H9 (cell line): ENCODE measurements around the gene KCNE1. TPM values are rescaled to one million over a fixed set of nuclear protein-coding genes. Genes with fewer than 3 reads are reported as not detected.

Experiments used
- DNase-seq: peaks from one replicate; pipeline ENCODE4 v3.0.0-alpha.2; 2017
- H2AFZ ChIP-seq: one replicate; pipeline ENCODE4 v1.6.1; 2013; ENCODE audit warnings: mild to moderate bottlenecking, low read length, control low read depth, moderate library complexity
- H2AK5ac ChIP-seq: 2 replicates; pipeline ENCODE4 v1.6.1; 2013; ENCODE audit warnings: low read length, control low read depth, mixed read lengths; ENCODE audit not compliant: insufficient read length
- H2BK120ac ChIP-seq: one replicate; pipeline ENCODE4 v1.6.1; 2013; ENCODE audit warnings: low read depth, mild to moderate bottlenecking, low read length, control low read depth, inconsistent platforms; ENCODE audit not compliant: poor library complexity, severe bottlenecking
- H2BK12ac ChIP-seq: 2 replicates; pipeline ENCODE4 v1.6.1; 2013; ENCODE audit warnings: low read length, control low read depth, mixed read lengths, low read depth; ENCODE audit not compliant: insufficient read length
- H2BK15ac ChIP-seq: 2 replicates; pipeline ENCODE4 v1.6.1; 2013; ENCODE audit warnings: low read depth, low read length, control low read depth
- H2BK20ac ChIP-seq: one replicate; pipeline ENCODE4 v1.6.1; 2013; ENCODE audit warnings: low read depth, mild to moderate bottlenecking, low read length, control low read depth, inconsistent platforms; ENCODE audit not compliant: poor library complexity, severe bottlenecking
- H2BK5ac ChIP-seq: 2 replicates; pipeline ENCODE4 v1.6.1; 2013; ENCODE audit warnings: low read length, control low read depth, mixed read lengths; ENCODE audit not compliant: insufficient read length
- H3K14ac ChIP-seq: 2 replicates; pipeline ENCODE4 v1.6.1; 2013; ENCODE audit warnings: low read length, control low read depth; ENCODE audit not compliant: insufficient read depth
- H3K18ac ChIP-seq: 2 replicates; pipeline ENCODE4 v1.6.1; 2013; ENCODE audit warnings: low read depth, mild to moderate bottlenecking, mixed read lengths, low read length, control low read depth; ENCODE audit not compliant: insufficient read length
- H3K23ac ChIP-seq: 2 replicates; pipeline ENCODE4 v1.6.1; 2013; ENCODE audit warnings: low read length, control low read depth, mixed read lengths, low read depth; ENCODE audit not compliant: insufficient read length
- H3K23me2 ChIP-seq: 2 replicates; pipeline ENCODE4 v1.6.1; 2013; ENCODE audit warnings: low read depth, mild to moderate bottlenecking, mixed read lengths, low read length, control low read depth; ENCODE audit not compliant: insufficient read length, poor library complexity, severe bottlenecking
- H3K27ac ChIP-seq: 2 replicates; pipeline ENCODE4 v1.5.1; 2013; ENCODE audit warnings: low read length, control low read depth, mixed read lengths, low read depth; ENCODE audit not compliant: insufficient read length
- H3K27me3 ChIP-seq: 2 replicates; pipeline ENCODE4 v1.6.1; 2013; ENCODE audit warnings: low read length, control low read depth, inconsistent platforms; ENCODE audit not compliant: insufficient read depth
- H3K4ac ChIP-seq: 2 replicates; pipeline ENCODE4 v1.6.1; 2013; ENCODE audit warnings: low read depth, mild to moderate bottlenecking, control low read depth, inconsistent platforms, low read length, moderate library complexity
- H3K4me1 ChIP-seq: 2 replicates; pipeline ENCODE4 v1.6.1; 2013; ENCODE audit warnings: low read length, control low read depth, inconsistent platforms; ENCODE audit not compliant: insufficient read depth
- H3K4me2 ChIP-seq: 2 replicates; pipeline ENCODE4 v1.6.1; 2013; ENCODE audit warnings: low read length, control low read depth, mixed read lengths; ENCODE audit not compliant: insufficient read length, insufficient read depth
- H3K56ac ChIP-seq: 2 replicates; pipeline ENCODE4 v1.6.1; 2013; ENCODE audit warnings: low read depth, mild to moderate bottlenecking, mixed read lengths, low read length, control low read depth; ENCODE audit not compliant: insufficient read length
- H3K79me1 ChIP-seq: 2 replicates; pipeline ENCODE4 v1.6.1; 2013; ENCODE audit warnings: low read depth, mild to moderate bottlenecking, moderate library complexity, low read length, control low read depth, inconsistent platforms; ENCODE audit not compliant: insufficient read depth, poor library complexity, severe bottlenecking
- H3K79me2 ChIP-seq: 2 replicates; pipeline ENCODE4 v1.6.1; 2013; ENCODE audit warnings: low read length, control low read depth, inconsistent platforms; ENCODE audit not compliant: insufficient read depth
- H3K9ac ChIP-seq: 2 replicates; pipeline ENCODE4 v1.6.1; 2013; ENCODE audit warnings: low read length, control low read depth, mixed read lengths; ENCODE audit not compliant: insufficient read length; ENCODE audit errors: extremely low read depth
- H3K9me3 ChIP-seq: one replicate; pipeline ENCODE4 v1.6.1; 2013; ENCODE audit warnings: low read depth, low read length, inconsistent platforms; ENCODE audit not compliant: control insufficient read depth
- H3T11ph ChIP-seq: one replicate; pipeline ENCODE4 v1.6.1; 2013; ENCODE audit warnings: mild to moderate bottlenecking, low read length, control low read depth, inconsistent platforms
- H4K20me1 ChIP-seq: one replicate; pipeline ENCODE4 v1.6.1; 2013; ENCODE audit not compliant: control insufficient read depth, insufficient read length, insufficient read depth
- H4K5ac ChIP-seq: 2 replicates; pipeline ENCODE4 v1.6.1; 2013; ENCODE audit warnings: low read depth, mild to moderate bottlenecking, mixed read lengths, low read length, control low read depth; ENCODE audit not compliant: insufficient read length
- H4K8ac ChIP-seq: replicated peaks from 2 replicates; pipeline ENCODE4 v1.6.1; 2013; ENCODE audit warnings: low read length, control low read depth, mixed read lengths, low read depth; ENCODE audit not compliant: insufficient read length
- H4K91ac ChIP-seq: 2 replicates; pipeline ENCODE4 v1.6.1; 2013; ENCODE audit warnings: low read depth, mild to moderate bottlenecking, moderate library complexity, mixed read lengths, low read length, control low read depth; ENCODE audit not compliant: insufficient read length
- H3K27ac Mint-ChIP-seq, 3 experiments: 2 replicates in 2 of 3; 3 replicates in 1 of 3; pipeline ENCODE4 v1.8.0; 2020 to 2021; ENCODE audit warnings: mixed read lengths in 3 of 3, mild to moderate bottlenecking in 1 of 3, moderate library complexity in 1 of 3
- H3K27me3 Mint-ChIP-seq: 2 replicates; pipeline ENCODE4 v1.8.0; 2021; ENCODE audit warnings: low read depth, mild to moderate bottlenecking, moderate library complexity, mixed read lengths
- H3K36me3 Mint-ChIP-seq, 3 experiments: 2 replicates in 2 of 3; 3 replicates in 1 of 3; pipeline ENCODE4 v1.8.0; 2020 to 2021; ENCODE audit warnings: low read depth in 3 of 3, mixed read lengths in 3 of 3; ENCODE audit not compliant: insufficient read depth in 1 of 3
- H3K4me1 Mint-ChIP-seq, 2 experiments: 2 replicates each; pipeline ENCODE4 v1.8.0; 2020; ENCODE audit warnings: mixed read lengths in 2 of 2
- H3K4me3 Mint-ChIP-seq, 2 experiments: 2 replicates in 1 of 2; 3 replicates in 1 of 2; pipeline ENCODE4 v1.8.0; 2020 to 2021; ENCODE audit warnings: mild to moderate bottlenecking in 2 of 2, mixed read lengths in 2 of 2, moderate library complexity in 1 of 2
- H3K9me3 Mint-ChIP-seq, 2 experiments: 2 replicates in 1 of 2; 3 replicates in 1 of 2; pipeline ENCODE4 v1.8.0; 2020; ENCODE audit warnings: mild to moderate bottlenecking in 2 of 2, mixed read lengths in 2 of 2, moderate library complexity in 1 of 2
- WGBS: extraction: QIAGEN DNeasy Blood & Tissue Kit; methylation state at CpG from one replicate; pipeline ENCODE4 v1.1.7; 2013; ENCODE audit warnings: missing lambda C conversion rate, low lambda C conversion rate, mixed read lengths; ENCODE audit not compliant: insufficient read length; ENCODE audit errors: extremely low coverage; 5-methylcytosine and 5-hydroxymethylcytosine counted together
- total RNA-seq: library from RNA; stranded (reverse); gene quantifications from 2 replicates; pipeline ENCODE4 v1.2.1, GENCODE V29; 2021
- TF ChIP-seq, protein P1 (sequence below): fragments of 200-600 bp; sonication (generic); conservative IDR thresholded peaks from 3 replicates; pipeline ENCODE4 v1.8.0; 2021; ENCODE audit warnings: antibody characterized with exemption, mild to moderate bottlenecking

KCNE1 gene
- total RNA-seq, 1 experiment from 2014 or later, result 0.28 TPM

DNA sequence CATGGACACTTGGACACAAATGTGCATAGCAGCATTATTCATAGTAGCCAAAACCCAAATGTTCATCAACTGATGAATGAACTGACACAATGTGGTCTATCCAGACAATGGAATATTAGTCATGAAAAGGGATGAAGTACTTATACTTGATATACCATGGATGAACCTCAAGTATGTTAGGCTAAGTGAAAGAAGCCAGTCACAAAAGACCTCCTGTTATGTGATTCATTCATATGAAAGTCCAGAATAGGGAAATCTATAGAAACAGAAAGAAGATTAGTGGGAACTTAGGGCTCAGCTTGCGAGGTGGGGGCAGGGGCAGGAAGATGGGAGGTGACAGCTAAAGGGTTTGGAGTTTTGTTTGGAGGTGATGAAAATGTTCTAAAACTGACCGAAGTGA is 7.4 kb downstream of the KCNE1 start:
- Mint-ChIP-seq H3K4me3 (no peak overlapping the region), H3K4me1 (no peaks in the 10 kb centered on the region), H3K9me3 (no peaks in the 10 kb centered on the region; a peak in 1 of 5 replicates), H3K36me3 (no peaks in the 10 kb centered on the region; a peak in 1 of 7 replicates), H3K27me3 (peaks cover 4% of the 10 kb centered on the region; the same call in 1 of the 2 replicates), H3K27ac (no peak overlapping the region)
- H3K9me3 ChIP-seq, result no peaks in the 10 kb centered on the region
- WGBS, result no CpG with 5 or more reads among the region's 2 CpGs
- no peak overlapping the region for H4K5ac ChIP-seq
- H3T11ph ChIP-seq, result no peak overlapping the region
- no peak overlapping the region for H2BK5ac ChIP-seq
- no peak overlapping the region for H2BK12ac ChIP-seq
- H3K27ac ChIP-seq, result no peak overlapping the region
- TF ChIP-seq, protein P1, sequence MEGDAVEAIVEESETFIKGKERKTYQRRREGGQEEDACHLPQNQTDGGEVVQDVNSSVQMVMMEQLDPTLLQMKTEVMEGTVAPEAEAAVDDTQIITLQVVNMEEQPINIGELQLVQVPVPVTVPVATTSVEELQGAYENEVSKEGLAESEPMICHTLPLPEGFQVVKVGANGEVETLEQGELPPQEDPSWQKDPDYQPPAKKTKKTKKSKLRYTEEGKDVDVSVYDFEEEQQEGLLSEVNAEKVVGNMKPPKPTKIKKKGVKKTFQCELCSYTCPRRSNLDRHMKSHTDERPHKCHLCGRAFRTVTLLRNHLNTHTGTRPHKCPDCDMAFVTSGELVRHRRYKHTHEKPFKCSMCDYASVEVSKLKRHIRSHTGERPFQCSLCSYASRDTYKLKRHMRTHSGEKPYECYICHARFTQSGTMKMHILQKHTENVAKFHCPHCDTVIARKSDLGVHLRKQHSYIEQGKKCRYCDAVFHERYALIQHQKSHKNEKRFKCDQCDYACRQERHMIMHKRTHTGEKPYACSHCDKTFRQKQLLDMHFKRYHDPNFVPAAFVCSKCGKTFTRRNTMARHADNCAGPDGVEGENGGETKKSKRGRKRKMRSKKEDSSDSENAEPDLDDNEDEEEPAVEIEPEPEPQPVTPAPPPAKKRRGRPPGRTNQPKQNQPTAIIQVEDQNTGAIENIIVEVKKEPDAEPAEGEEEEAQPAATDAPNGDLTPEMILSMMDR, result no peak
- H3K14ac ChIP-seq, result no peak overlapping the region
- no peaks in the 10 kb centered on the region for H3K27me3 ChIP-seq
- H2BK20ac ChIP-seq, result no peak overlapping the region
- no peak overlapping the region for H3K56ac ChIP-seq
- H4K91ac ChIP-seq, result no peak overlapping the region
- no peak overlapping the region for H4K8ac ChIP-seq
- no peak overlapping the region for H3K4me2 ChIP-seq
- no peak overlapping the region for H3K18ac ChIP-seq
- H3K4me1 ChIP-seq, result no peaks in the 10 kb centered on the region
- no peak overlapping the region for H3K23ac ChIP-seq
- H2AK5ac ChIP-seq, result no peak overlapping the region
- H3K9ac ChIP-seq, result no peak overlapping the region
- H3K23me2 ChIP-seq, result no peaks in the 10 kb centered on the region
- no peaks in the 10 kb centered on the region for H4K20me1 ChIP-seq
- no peak overlapping the region for H3K4ac ChIP-seq
- no peak overlapping the region for H2BK120ac ChIP-seq
- DNase-seq, result no peak
- no peaks in the 10 kb centered on the region for H3K79me2 ChIP-seq
- H3K79me1 ChIP-seq, result no peaks in the 10 kb centered on the region
- H2BK15ac ChIP-seq, result no peak overlapping the region
- no peak overlapping the region for H2AFZ ChIP-seq
